ENCODE results near the gene ACOD1.
A peak's percentile ranks its signal among the peaks of the same experiment; 100 is the strongest.
"Not testable (repeated sequence)": the region's sequence is repeated elsewhere in the genome, so short reads cannot be mapped to it uniquely, and the experiment has no call there.

The ACOD1 gene

DNA sequence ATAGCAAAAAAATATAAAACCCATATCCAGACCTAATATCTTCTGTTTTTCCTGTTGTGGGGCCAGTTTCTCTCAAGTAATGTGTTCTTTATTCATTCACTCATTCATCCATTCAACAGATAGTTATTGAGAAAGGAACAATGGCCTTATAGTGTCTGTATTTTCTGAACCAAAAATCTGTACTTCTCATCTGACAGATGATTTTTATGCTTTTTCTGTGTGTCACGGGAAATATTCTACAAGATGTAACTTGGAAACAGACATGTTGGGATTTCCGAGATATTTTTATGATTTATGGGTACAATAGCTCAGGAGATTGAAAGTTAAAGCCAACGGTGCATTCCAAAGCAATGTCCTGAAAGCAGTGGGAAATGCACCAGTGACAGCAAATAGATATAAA is 5.7 kb downstream of the ACOD1 start:
- DNase-seq (ENCODE audit: low spot score): no peak

DNA sequence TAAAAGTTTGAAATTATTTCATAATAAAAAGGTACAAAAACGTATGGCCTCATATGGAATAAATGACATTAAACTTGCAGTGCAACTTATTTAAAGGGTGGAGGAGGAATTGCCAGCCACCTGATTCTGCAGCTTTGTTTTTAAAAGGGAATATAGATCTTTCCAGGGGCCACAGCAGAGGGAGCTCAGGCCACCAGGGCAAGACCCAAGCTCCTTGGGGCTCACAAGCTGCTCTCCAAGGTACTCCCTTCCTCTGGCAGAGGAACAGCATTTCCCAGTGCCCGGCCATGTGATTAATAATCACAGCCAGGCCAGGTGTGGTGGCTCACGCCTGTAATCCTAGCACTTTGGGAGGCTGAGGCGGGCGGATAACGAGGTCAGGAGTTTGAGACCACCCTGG is 6.2 kb downstream of the ACOD1 start:
- no peak for DNase-seq (ENCODE audit: low spot score)

DNA sequence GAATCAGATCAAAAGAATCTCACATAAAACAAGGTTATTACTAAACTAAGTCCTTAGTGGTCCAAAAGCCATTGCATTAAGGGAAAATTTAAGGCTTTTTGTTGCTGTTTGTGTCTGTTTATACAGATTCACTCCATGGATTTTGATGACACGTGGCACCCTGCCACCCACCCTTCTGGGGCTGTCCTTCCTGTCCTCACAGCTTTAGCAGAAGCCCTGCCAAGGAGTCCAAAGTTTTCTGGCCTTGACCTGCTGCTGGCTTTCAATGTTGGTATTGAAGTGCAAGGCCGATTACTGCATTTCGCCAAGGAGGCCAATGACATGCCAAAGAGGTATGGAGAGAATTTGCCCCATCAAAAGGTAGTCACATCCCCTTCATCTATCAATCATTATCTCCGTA is 6.9 kb downstream of the ACOD1 start:
- DNase-seq (ENCODE audit: low spot score): no peak

DNA sequence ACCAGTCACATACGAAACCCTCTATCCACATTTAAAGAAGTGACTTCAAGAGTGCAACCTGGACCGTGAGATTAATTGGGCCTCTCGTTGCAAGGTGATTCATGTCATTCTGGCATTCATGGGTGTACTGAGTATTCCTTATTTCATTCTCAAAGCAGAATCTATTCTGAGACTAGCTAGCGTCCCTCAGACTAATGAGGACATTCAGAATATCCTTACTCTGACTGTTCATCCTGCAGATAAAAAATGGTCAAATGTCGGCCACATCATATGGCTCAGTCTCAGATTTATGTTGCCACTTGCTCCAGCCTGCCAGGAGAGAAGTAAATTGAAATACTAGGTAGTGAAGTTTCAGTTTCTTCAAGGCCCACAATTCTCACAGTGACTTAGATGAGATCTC is 7.3 kb downstream of the ACOD1 start:
- DNase-seq (ENCODE audit: low spot score): no peak

DNA sequence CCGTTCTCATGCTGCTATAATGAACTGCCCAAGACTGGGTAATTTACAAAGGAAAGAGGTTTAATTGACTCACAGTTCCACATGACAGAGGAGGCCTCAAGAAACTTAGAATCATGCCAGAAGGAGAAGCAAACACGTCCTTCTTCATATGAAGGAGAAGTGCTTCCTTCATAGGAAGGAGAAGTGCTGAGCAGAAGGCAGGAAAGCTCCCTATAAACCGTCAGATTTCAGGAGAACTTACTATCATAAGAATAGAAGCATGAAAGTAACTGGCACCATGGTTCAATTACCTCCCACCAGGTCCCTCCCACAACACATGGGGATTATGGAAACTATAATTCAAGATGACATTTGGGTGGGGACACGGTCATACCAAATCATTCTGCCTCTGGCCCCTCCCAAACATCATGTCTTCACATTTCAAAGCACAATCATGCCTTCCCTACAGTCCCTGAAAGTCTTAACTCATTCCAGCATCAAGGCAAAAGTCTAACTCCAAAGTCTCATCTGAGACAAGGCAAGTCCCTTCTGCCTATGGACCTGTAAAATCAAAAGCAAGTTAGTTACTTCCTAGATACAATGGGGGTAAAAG is 10.6 kb downstream of the ACOD1 start:
- no peak for DNase-seq (ENCODE audit: low spot score)

DNA sequence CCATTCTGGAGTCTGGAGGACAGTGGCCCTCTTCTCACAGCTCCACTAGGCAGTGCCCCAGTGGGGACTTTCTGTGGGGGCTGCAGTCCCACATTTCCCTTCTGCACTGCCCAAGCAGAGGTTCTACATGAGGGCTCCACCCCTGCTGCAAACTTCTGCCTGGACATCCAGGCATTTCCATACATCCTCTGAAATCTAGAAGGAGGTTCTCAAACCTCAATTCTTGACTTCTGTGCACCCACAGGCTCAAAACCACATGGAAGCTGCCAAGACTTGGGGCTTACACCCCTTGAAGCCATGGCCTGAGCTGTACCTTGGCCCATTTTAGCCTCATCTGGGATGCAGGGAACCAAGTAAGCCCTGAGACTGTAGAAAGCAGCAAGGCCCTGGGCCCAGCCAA is 11.4 kb downstream of the ACOD1 start:
- not testable (repeated sequence) for DNase-seq (ENCODE audit: low spot score)

DNA sequence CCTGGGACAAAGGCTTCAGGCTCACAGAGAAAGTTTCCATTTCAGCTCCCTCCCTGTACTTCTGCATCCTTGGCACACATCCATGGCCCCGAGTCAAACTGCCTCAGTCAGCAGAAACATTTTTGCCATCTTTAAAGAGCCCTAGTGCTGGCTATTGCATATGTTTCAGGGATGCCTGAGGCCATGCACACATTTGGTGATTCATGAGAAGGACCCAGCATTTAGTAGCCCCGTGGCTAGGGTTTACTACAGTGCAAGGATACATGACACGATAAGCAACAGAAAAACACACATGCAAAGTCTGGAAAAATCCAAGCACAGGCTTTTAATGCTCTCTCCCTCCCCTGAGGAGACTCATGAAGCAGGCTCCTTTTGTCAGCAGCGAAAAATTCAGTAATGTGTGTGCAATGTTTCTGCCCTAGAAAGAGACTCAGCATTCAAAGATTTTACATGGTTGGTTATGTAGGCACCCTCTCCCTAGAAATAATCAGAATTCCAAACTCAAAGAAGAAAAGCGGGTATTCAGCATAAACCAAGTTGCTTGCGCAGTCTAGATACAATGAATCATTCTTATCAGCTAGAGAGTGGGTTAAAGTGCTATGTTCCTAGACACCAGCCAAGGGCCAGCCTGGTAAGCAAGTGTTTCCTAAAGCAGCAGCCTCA is 17.6 kb downstream of the ACOD1 start:
- DNase-seq (ENCODE audit: low spot score): no peak

DNA sequence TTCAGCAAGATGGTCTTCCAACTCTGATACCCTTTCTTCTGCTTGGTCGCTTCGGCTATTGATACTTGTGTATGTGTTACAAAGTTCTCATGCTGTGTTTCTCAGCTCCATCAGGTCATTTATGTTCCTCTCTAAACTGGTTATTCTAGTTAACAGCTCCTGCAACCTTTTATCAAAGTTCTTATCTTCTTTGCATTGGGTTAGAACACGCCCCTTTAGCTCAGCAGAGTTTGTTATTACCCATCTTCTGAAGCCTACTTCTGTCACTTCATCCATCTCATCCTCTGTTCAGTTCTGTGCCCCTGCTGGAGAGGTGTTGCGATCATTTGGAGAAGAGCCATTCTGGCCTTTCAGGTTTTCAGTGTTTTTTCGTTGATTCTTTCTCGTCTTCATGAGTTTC is 18.7 kb downstream of the ACOD1 start:
- DNase-seq (ENCODE audit: low spot score): no peak

DNA sequence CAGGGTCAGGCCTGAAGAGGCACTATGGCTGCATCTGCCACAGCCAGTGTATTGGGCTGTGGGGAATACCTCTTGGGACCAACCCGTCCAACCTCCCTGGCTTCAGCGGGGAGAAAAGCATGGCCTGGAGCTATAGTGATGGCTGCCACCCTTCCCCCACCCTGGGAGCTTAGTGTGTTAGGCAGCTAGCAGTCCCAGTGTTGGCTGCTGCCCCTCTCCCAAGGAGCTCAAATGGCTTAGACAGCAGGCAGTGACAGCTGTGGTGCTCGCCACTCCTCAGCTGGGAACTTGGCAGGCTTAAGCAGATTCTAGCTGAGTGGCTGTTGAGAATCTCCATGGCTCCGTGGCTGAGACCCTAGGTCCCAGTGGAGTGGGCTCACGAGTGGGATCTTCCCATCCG is 19.7 kb downstream of the ACOD1 start:
- no peak for DNase-seq (ENCODE audit: low spot score)

DNA sequence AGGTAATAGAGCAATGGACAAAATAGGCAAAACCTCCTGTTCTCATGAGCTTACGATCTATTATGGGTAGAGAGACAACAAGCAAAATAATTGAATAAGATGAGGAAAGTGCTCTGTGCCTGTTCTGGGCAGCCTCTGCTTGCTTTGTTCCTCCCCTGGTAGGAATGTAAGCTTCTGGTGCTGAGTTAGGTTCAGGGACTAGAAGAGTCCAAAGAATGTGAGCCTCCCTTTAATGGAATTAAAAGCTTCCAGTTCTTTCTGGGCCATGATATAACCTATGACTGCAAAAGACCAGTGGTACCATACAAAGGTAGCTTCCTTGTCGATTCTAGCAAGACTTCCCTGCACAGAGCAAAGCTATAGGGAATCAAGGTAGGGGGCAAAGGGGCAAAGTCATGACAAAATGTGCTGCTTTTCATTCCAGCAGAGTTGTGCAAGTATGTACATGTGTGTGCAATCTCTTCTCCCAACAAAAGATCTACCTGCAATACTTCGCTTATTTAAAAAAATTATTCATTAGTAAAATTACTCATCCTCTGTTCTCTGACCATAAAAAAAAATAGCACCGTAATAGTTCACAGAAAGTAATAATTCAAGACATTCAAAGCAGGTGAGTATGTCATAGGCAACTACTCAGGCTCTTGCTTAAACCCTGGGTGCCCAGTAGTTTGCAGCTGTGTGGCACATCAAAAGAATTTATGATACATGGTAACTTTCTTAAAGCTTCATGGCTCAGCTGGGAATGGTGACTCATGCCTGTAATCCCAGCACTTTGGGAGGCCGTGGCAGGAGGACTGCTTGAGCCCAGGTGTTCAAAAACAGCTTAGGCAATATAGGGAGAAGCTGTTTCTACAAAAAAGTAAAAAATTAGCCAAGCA is 21.4 kb downstream of the ACOD1 start:
- DNase-seq (ENCODE audit: low spot score): no peak

DNA sequence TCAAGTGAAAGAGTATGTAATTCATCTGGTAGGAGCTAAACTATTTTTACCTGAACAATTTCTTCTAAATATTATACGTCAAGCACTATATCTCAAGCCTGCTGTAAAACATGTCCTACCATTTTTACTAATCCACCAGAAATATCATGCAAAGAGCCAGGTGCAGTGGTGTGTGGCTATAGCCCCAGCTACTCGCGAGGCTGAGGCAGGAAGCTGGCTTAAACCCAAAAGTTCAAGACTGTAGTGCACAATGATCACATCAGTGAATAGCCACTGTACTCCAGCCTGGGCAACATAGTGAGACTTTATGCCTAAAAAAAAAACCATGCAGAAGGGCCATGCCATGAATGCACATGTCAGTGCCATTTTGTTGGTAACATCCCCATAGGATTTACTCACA is 22.9 kb downstream of the ACOD1 start:
- DNase-seq (ENCODE audit: low spot score): no peak

DNA sequence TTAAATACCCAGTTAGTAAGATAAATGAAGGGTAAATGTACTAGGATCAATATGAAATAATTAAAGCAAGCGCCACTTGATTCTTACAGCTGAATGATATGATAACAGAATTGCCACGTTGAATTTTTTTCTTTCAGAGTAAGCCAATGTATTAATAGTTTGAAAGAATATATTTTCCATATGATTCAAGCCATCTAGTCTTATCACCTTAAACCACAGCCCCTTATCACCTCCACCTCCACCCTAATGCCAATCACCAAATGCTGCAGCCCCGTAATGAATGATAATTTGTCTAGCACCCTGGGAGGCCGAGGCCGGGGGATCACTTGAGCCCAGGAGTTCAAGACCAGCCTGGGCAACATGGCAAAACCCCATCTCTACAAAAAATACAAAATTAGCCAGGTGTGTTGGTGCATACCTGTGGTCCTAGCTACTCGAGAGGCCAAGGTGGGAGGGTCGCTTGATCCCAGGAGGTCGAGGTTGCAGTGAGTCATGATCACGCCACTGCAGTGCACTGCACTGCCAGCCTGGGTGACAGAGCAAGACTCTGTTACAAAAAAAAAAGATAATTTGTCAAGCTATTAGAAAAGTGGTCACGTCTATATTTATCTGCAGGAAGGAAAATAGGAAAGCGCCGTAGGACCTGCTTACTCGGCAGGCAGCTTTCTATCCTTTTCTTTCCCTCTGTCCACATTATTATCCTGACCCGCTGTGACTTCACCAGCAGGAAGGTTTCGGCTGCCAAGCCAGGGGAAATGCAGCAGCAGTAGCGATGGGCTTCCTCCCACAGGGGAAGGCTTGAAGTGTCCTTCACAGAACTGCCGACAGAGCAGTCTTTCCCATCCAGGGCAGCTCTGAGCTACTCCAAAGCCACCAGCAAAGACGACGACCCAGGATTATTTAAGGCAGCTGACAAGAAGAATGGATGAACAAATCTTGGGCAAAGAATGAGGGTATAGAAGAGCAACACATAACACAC is 23.8 kb downstream of the ACOD1 start:
- DNase-seq (ENCODE audit: low spot score): no peak

DNA sequence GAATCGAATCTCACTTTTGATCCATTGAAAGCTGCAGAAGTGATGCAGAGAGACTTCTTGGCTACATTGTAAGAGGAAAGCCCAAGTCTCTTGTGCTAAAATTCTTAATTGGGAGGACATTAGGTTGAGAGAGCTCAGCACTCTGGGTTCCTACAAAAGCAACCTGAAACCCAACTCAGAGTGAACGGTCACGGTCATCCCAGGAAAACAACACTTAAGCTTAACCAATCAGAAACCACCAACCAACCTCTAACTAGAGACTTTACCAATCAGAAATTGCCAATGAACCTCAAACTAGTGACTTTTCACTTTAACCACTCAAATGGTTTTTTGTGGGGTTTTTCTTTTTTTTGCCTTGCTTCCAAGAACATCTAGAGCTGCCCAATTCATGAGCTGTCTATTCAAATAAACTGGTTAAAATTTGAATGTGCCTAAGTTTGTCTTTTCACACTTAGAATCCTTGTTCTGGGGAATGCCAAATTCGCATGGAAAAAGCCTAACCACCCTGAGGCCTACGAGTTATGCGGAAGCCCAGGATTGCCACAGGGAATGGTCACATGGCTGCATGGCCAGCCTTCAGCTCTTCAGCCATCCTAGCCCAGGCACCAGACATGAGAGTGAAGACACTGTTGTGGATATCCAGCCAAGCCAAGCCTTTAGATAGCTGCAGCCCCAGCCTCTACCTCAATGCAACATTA is 25.8 kb downstream of the ACOD1 start:
- no peak for DNase-seq (ENCODE audit: low spot score)

DNA sequence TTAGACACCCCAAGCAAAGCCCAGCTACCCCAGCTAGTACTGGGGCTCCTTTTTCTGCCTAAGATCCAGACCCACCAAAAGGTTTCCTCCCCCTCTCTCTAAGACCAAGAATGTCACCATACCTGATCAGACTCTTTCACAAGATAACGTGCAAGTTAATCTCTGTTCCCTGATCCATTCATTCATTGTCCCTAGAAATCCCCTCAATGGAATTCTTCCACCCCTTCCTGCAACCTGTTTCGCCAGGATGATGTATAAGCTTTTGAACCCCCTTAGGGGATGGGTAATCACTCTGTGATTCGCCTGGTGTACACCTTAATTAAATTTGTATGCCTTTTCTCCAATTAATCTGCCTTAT is 26.3 kb downstream of the ACOD1 start:
- peak; percentile 28 for DNase-seq (ENCODE audit: low spot score)

DNA sequence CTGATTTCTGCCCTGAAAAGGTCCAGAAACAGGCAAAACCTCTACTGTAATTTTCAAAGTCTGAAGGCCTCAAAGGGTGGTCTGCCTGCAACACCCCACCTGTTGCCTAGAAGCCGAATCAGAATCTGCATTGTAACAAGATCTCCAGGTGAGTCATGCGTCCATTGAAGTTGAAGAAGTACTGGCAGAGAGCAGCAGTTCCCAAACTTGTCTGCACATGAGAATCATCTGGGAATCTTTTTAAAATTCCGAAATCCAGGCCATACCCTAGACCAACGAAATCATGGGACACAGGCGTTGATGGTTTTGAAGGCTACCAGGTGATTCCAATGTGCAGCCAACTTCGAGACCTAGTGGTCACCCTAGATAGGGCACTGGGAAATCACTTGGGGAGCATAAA is 27.6 kb downstream of the ACOD1 start:
- no peak for DNase-seq (ENCODE audit: low spot score)

DNA sequence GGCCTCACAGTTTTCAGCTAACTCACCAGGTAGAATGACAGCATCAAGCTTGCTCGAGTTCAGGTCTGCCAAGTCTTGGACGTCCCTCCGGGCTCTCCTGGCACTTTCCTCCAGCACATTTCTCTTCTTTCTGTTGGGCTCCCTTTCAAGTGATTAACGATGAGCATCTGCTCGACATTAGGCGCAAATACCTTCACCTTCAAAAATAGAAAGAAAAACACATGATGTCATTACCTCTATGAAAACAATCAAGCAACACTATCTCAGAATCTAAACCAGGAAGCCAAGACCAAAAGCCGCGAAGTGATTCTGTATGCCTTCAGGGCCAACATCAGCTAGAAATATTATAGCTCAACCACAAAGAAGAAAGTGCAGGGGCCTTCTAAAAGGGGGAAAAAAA is 28.2 kb downstream of the ACOD1 start:
- DNase-seq (ENCODE audit: low spot score): no peak

DNA sequence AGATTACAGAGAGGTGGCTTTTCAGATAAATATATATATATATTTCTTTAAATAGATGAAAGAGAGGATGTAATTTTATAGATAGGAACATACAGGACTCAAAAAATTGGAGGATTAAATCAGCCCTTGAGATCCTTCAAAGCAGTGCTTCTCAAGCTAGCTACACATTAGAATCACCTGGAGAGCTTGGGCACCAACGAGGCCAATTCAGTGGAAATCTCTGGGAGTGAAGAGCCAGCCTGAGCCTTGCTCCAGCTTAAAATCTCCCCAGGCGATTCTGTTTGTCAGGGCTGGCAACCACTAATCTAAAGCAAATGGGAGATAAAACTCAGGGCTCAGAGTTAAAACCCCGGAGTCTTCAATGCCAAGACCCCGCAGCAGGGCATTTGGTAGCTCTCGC is 28.6 kb downstream of the ACOD1 start:
- no peak for DNase-seq (ENCODE audit: low spot score)

DNA sequence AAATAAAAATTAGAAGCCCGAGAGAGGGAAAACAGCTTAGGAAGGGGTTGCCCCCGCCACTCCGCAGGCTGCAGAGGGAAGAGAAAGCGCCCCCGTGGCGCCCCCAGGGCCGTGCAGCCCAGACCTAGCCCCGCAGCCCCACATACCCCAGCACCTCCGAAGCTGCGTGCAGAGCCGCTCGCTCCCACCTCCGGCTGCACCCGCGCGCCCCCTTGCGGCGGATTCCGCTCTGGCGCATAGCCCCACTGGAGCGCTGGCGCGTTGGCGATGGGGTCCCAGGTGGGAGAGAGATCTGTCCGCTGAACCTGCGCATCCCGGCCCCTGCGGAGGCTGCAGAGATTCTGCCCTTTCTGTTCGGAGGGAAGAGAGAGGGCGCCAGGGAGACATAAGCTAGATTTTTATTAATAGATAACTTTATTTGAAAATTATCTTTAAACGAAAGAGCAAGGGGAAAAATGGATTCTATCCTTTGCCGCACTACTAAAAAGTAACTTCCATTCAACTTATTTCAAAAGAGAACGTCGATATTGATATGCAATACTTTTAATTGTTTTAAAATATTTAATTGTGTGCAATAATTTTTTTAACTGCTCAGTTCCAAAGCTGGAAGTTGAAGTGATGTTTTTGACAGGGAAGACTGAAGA is 31.9 kb downstream of the ACOD1 start:
- DNase-seq (ENCODE audit: low spot score): peak; percentile 75

DNA sequence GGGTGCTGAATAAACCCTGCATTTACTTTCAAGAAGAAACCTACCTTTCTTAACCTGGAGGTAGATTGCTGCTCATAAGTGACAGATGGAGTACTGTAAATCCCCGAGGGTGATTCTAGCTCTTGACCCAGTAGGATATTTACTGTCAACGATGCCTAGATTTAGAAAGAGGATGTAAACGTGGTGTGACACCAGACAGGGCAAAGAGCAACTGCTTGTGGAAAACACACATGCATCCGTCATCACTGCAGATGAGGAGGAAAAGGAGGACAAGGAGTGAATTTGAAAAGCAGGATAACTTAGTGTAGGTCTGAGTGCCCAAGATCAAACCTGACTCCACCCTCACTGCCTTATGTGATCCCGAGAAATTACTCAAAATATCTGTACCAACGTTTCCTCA is 33.8 kb downstream of the ACOD1 start:
- DNase-seq (ENCODE audit: low spot score): no peak

DNA sequence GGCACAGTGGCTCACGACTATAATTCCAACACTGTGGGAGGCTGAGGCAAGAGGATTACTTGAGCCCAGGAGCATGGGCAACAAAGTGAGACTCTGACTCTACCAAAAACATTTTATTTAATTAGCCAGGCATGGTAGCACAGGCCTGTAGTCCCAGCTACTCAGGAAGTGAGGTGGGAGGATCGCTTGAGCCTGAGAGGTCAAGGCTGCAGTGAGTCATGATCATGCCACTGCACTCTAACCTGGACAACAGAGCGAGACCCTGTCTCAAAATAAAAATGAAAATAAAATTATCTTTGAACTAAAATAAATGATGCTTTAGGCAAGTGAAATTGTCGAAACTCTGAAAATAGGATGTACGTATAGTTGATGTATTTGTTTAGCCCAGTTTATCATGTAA is 35.4 kb downstream of the ACOD1 start:
- no peak for DNase-seq (ENCODE audit: low spot score)

DNA sequence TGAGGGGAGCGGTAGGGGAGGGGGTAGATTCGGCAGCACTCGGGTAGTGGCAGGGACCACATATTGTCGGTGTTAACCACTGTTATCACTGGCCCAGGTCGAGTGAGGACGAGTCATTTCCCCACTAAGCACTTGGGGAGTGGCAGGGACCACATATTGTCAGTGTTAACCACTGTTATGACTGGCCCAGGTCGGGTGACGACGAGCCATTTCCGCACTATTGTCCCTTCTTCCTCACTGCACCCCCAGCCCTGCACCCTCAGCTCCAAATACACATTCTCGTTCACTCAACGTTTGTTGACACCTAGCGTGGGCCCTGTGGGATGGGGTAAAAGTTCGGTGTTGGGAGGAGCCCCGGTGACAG is 43.1 kb downstream of the ACOD1 start:
- DNase-seq (ENCODE audit: low spot score): no peak

Measured in SK-N-DZ (cell line).